Transverse colon (tissue), 3 donors: ENCODE results near the gene SRP54.

ENCODE experiments used
- POLR2A ChIP-seq: fragments of 450-650 bp; IDR thresholded peaks from one replicate; pipeline ENCODE4 v1.6.1; 2016; ENCODE audit warnings: antibody characterized with exemption, mild to moderate bottlenecking, moderate library complexity
- TF ChIP-seq, protein P1 (sequence below), 5 experiments: fragments of 200-600 bp in 3 of 5; fragments of 450-650 bp in 2 of 5; sonication (generic) in 3 of 5; IDR thresholded peaks; 1 replicate in 2 of 5; 2 replicates in 3 of 5; pipeline ENCODE4 v1.5.1; 2016 to 2017; ENCODE audit warnings: antibody characterized with exemption in 5 of 5, inconsistent platforms in 3 of 5, mild to moderate bottlenecking in 2 of 5, moderate library complexity in 1 of 5

DNA sequence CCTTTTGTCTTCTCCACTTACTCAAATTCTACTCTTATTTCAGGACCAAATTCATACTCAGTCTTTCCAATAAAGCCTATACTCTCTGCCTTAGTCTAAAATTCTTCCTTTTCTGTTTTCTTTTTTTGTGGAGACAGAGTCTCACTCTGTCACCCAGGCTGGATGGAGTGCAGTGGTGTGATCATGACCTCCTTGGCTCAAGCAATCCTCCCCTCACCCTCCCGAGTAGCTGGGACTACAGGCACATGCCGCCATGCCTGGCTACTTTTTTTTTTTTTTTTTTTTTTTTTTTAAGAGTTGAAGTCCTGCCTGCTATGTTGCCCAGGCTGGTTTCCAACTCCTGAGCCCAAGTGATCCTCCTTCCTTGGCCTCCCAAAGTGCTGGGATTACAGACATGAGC lies 11.9 kb downstream of the SRP54 start:
- no peak for TF ChIP-seq POLR2A
- TF ChIP-seq, protein P1, sequence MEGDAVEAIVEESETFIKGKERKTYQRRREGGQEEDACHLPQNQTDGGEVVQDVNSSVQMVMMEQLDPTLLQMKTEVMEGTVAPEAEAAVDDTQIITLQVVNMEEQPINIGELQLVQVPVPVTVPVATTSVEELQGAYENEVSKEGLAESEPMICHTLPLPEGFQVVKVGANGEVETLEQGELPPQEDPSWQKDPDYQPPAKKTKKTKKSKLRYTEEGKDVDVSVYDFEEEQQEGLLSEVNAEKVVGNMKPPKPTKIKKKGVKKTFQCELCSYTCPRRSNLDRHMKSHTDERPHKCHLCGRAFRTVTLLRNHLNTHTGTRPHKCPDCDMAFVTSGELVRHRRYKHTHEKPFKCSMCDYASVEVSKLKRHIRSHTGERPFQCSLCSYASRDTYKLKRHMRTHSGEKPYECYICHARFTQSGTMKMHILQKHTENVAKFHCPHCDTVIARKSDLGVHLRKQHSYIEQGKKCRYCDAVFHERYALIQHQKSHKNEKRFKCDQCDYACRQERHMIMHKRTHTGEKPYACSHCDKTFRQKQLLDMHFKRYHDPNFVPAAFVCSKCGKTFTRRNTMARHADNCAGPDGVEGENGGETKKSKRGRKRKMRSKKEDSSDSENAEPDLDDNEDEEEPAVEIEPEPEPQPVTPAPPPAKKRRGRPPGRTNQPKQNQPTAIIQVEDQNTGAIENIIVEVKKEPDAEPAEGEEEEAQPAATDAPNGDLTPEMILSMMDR (IDR thresholded peaks at IDR 0.05), result no peak
